ENCODE data around the gene OR2M7.
"Not testable (repeated sequence)": the region's sequence is repeated elsewhere in the genome, so short reads cannot be mapped to it uniquely, and the experiment has no call there.

OR2M7 gene

DNA sequence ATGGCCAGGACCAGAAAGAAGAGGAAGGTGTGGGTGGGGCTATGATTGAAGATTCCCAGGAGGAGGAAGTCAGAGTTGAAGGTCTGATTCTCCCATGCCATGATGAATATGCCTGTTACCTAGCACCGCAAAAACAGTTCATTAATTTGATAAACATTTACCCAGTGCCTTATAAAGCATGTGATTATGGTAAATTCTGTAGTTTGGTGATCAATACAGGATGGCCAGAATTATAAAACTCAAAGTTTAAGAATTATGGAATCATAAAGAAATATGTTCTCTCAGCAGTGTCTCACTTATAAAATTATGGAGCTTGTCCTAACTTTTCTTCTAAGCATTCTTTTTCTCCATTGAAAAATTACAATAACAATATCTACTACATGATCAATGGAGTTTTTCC is at the start of gene OR2M7:
Gene OR2M7 (minus strand): TSS at position 101 of the 400 bp plus-strand sequence. CDS start 0 bp downstream, at position 101.
- DNase-seq, result no peak

DNA sequence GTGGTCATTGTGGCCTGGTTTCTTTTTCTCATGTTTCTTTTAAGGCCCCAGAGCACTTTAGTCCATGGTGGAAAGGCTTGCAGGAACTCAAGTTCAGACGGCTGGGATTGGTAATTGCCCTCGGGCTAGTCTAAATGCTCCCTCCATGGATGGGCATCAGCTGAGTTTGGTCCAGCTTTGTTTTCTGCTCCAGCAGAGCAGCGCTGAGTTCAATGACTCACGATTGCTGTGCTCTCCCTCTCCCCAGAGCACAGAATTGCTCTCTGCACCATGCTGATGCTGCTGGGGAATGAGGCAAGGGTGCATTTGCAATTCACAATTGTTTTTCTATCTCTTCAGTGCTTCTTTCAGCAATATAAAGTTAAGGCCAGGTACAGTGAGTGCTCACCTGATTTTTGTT is 49.4 kb upstream of the OR2M7 start:
- DNase-seq, result no peak

- DNase-seq, result no peak
Measured at GRCh38 chr1:248372394-248372793, 48.0 kb upstream of the OR2M7 start.

GRCh38 chr1:248366609-248367008 is 42.2 kb upstream of the OR2M7 start:
- DNase-seq, result no peak

GRCh38 chr1:248361121-248361715 is 36.9 kb upstream of the OR2M7 start, which contains the start of gene OR2T4:
Gene OR2T4, plus strand, starts transcription at chr1:248361665. Its CDS starts 0 bp downstream, at chr1:248361665.
- no peak for DNase-seq

- no peak for DNase-seq
Measured at GRCh38 chr1:248359415-248359814, 35.0 kb upstream of the OR2M7 start.

DNA sequence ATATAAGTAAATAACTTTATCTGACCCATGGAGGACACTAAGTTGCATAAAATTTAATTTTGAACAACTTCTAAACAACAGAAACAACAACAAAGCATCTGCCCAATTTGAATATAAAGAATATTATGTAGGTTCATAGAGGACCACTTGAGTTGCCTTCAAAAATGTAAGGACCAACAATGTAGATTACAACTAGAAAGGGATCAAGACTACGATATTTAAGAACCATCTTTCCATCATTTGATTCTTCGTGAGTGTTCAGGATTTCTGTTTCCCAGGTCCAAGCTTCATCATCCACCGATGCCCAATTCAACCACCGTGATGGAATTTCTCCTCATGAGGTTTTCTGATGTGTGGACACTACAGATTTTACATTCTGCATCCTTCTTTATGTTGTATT is 24.1 kb upstream of the OR2M7 start, which contains the start of gene OR14C36:
Gene OR14C36 (plus strand): TSS at position 301 of the 400 bp plus-strand sequence. CDS start 0 bp downstream, at position 301.
- DNase-seq, result no peak

DNA sequence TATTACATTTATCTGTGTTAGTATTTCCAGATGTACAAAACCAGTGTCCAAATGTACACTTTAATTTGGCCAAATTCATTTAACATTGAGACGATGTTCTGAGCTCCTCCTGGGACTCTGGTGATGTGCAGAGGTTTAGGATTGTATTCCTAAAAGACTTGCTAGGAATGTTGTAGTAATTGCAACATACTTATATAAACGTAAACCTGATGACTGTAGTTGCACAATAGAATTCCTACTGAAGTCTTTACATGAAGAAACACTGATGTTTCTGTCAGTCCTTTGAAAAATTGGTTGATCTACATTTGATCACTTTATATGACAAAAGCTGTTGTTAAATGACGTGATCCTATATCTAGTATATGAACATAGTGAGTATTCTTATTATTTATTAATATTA is 19.1 kb upstream of the OR2M7 start:
- no peak for DNase-seq

DNA sequence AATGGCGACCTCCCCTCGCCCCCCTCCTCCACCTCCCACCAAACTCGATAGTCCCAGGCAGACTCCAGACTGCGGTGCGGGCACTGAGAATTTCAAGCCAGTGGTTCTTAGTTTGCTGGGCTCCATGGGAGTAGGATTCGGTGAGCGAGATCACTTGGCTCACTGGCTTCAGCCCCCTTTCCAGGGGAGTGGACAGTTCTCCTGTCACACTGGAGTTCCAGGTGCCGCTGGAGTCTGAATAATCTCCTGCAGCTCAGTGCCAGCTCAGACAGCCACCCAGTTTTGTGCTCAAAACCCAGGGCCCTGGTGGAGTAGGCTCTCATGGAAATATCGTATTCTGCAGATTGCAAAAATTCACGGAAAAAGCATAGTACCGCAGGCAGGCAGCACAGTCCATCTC is 7.6 kb downstream of the OR2M7 start:
- DNase-seq, result no peak

DNA sequence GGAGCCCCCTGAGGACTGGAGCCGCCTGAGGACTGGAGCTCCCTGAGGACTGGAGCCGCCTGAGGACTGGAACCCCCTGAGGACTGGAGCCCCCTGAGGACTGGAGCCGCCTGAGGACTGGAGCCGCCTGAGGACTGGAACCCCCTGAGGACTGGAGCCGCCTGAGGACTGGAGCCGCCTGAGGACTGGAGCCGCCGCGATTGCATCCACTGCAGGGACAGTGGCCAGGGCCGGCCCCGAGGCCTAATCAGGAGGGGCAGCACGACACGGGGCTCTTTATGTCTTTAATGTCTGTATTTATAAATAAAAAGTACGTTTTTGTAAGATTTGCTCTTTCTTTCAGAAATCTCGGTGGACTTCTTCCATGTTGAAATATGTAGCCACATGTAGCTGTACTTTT is 17.6 kb downstream of the OR2M7 start:
- not testable (repeated sequence) for DNase-seq

- DNase-seq, result no peak
Measured at GRCh38 chr1:248306103-248306502, 18.3 kb downstream of the OR2M7 start.

DNA sequence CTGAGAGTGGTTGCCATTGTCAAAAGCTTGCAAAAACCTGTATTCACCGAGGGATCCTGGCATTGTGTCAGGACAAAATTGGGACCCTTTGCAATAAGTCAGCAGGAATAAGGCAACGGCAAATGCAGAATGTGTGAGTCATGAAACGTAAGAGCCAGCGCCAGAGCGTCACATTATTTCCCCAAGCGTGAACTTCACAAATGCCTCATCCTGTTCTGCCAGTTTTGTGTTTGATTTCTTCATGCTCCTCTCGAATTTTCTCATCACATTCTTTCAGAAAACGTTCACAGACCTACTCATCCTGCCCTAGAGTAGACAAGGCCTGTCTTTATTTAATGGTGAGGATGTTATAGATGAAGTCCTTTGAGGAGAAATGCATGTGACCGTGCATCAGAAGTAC is 18.7 kb downstream of the OR2M7 start:
- not testable (repeated sequence) for DNase-seq

DNA sequence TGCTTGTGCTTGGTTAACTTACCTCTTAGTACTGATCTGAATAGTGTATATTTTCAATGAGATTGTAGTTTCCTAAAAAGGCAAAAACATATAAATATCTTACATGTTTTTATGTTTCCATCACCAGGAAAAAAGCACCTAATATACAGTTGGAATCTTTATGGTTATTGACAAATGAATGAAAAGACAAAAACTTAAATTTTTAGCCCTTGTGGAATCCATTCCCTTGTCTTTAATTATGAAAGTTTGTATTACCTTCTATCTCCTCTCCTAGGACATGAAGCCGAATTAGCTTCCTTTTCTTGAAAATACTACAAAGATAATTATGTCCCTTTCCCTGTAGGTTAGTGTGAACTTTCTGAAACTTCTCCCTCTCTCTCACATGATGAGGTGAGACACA is 21.0 kb downstream of the OR2M7 start, which contains the start of gene OR2T12:
Gene OR2T12 (minus strand): TSS at position 101 of the 400 bp plus-strand sequence. CDS start 7,846 bp downstream, outside the sequence.
- DNase-seq, result no peak

DNA sequence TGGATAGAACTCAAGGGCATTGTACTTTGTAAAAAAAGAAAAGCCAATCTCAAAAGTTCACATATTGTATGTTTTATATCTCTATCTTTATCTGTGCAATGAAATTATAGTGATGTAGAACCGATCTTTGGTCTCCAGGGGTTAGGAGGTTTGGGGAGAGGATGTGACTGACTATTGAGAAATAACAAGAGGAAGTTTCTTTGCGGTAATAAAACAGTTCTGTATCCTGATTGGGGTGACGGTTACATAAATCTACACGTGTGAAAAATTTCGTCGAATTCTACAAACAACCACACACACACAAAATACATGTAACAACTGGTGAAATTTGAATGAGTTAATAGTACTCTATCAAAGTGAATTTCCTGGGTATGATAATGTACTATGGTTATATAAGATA is 36.0 kb downstream of the OR2M7 start:
- no peak for DNase-seq

DNA sequence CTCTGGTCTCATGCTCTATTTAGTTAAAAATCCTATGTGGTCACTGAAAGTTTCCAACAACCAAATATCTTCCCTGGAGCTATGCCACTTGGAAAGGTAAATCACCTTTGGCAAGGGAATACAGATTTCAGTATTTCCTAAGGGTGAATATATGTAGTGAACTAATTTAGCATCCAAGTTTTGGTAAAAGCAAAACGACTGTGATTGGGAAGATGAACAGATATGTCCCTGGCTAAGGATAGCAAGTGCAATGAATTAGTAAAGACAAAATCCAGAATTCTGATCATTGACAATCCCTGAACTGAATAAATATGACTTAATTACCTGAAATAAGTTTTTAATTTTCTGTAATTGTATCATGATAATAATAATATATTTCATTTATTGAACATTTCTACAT is 46.5 kb downstream of the OR2M7 start, which contains the start of gene OR2T33:
Gene OR2T33 (minus strand): TSS at position 101 of the 400 bp plus-strand sequence. CDS start 4,162 bp downstream, outside the sequence.
- DNase-seq, result no peak
